ENCODE results near the gene FOXO3. TPM values are rescaled to one million over a fixed set of nuclear protein-coding genes. Genes with fewer than 3 reads are reported as not detected.
"Not testable (repeated sequence)": the region's sequence is repeated elsewhere in the genome, so short reads cannot be mapped to it uniquely, and the experiment has no call there.

FOXO3 gene
- total RNA-seq, 2 experiments from 2014 or later: 7.5 to 9.0 TPM

- no peak for TF ChIP-seq CTCF (IDR thresholded peaks at IDR 0.05)
- Mint-ChIP-seq H3K4me3 (no peak overlapping the region), H3K27me3 (no peaks in the 10 kb centered on the region), H3K27ac (no peak overlapping the region), H3K4me1 (ENCODE audit: low read depth) (peaks cover 19% of the 10 kb centered on the region), H3K9me3 (no peaks in the 10 kb centered on the region), H3K36me3 (ENCODE audit: low read depth) (no peaks in the 10 kb centered on the region)
- ATAC-seq (no peak), DNase-seq (no peak)
- intact Hi-C loops (cut with micrococcal nuclease): no loop called here
- ChIA-PET CTCF (no interaction called here), POLR2A (no interaction called here)
Observed at GRCh38 chr6:108676555-108676954, 115.8 kb downstream of the FOXO3 start.

- CTCF ChIA-PET: interaction anchor here (1.0 kb wide), 1 partner anchor 20 kb away, joined by 3 read pairs; no protein-coding TSS in a partner anchor
- no peaks in the 10 kb centered on the region for H3K27me3 Mint-ChIP-seq
- no peaks in the 10 kb centered on the region for H3K9me3 Mint-ChIP-seq
- no peak overlapping the region for H3K27ac Mint-ChIP-seq
- no peak for ATAC-seq
- H3K36me3 Mint-ChIP-seq (ENCODE audit: low read depth): no peaks in the 10 kb centered on the region
- intact Hi-C loops (cut with micrococcal nuclease): no loop called here
- no peak for TF ChIP-seq CTCF (IDR thresholded peaks at IDR 0.05)
- H3K4me1 Mint-ChIP-seq (ENCODE audit: low read depth): peaks cover 19% of the 10 kb centered on the region
- H3K4me3 Mint-ChIP-seq: no peak overlapping the region
- DNase-seq: no peak
- POLR2A ChIA-PET: no interaction called here
Observed at GRCh38 chr6:108677357-108677756, 116.6 kb downstream of the FOXO3 start.

- Mint-ChIP-seq H3K9me3 (no peaks in the 10 kb centered on the region), H3K4me1 (ENCODE audit: low read depth) (peaks cover 15% of the 10 kb centered on the region), H3K36me3 (ENCODE audit: low read depth) (no peaks in the 10 kb centered on the region), H3K27me3 (no peaks in the 10 kb centered on the region), H3K4me3 (no peak overlapping the region), H3K27ac (no peak overlapping the region)
- no peak for ATAC-seq
- CTCF ChIA-PET: interaction anchor here (1.0 kb wide), 1 partner anchor 21 kb away, joined by 3 read pairs; no protein-coding TSS in a partner anchor
- DNase-seq: no peak
- POLR2A ChIA-PET: no interaction called here
- intact Hi-C loops (cut with micrococcal nuclease): no loop called here
- TF ChIP-seq CTCF (IDR thresholded peaks at IDR 0.05): no peak
Observed at GRCh38 chr6:108677894-108678293, 117.2 kb downstream of the FOXO3 start.

- H3K4me3 Mint-ChIP-seq; H3K36me3 Mint-ChIP-seq (ENCODE audit: low read depth); POLR2A ChIA-PET; H3K27ac Mint-ChIP-seq; H3K27me3 Mint-ChIP-seq; CTCF ChIA-PET; intact Hi-C loops (cut with micrococcal nuclease); ATAC-seq; DNase-seq; H3K9me3 Mint-ChIP-seq: not testable (repeated sequence)
- H3K4me1 Mint-ChIP-seq (ENCODE audit: low read depth): peaks cover 16% of the 10 kb centered on the region
Observed at GRCh38 chr6:108680314-108680713, 119.6 kb downstream of the FOXO3 start.

- intact Hi-C loops (cut with micrococcal nuclease); H3K27me3 Mint-ChIP-seq; H3K27ac Mint-ChIP-seq; ATAC-seq; DNase-seq; CTCF ChIA-PET; H3K9me3 Mint-ChIP-seq; H3K36me3 Mint-ChIP-seq (ENCODE audit: low read depth); POLR2A ChIA-PET; H3K4me3 Mint-ChIP-seq: not testable (repeated sequence)
- H3K4me1 Mint-ChIP-seq (ENCODE audit: low read depth): peaks cover 20% of the 10 kb centered on the region
Observed at GRCh38 chr6:108681721-108682120, 121.0 kb downstream of the FOXO3 start.

GRCh38 chr6:108682383-108683119, 121.8 kb downstream of the FOXO3 start:
- DNase-seq, H3K4me3 Mint-ChIP-seq, CTCF ChIA-PET: not testable (repeated sequence)

GRCh38 chr6:108683976-108684375, 123.3 kb downstream of the FOXO3 start:
- H3K9me3 Mint-ChIP-seq; POLR2A ChIA-PET; intact Hi-C loops (cut with micrococcal nuclease); H3K36me3 Mint-ChIP-seq (ENCODE audit: low read depth); H3K4me3 Mint-ChIP-seq; H3K27ac Mint-ChIP-seq; H3K27me3 Mint-ChIP-seq; CTCF ChIA-PET; ATAC-seq; DNase-seq: not testable (repeated sequence)
- H3K4me1 Mint-ChIP-seq (ENCODE audit: low read depth): peaks cover 15% of the 10 kb centered on the region

More at GRCh38 chr6:108682383-108683119, 121.8 kb downstream of the FOXO3 start:
- peaks cover 15% of the 10 kb centered on the region for H3K4me1 Mint-ChIP-seq (ENCODE audit: low read depth)
- ATAC-seq; POLR2A ChIA-PET; H3K9me3 Mint-ChIP-seq; H3K27me3 Mint-ChIP-seq; H3K27ac Mint-ChIP-seq; H3K36me3 Mint-ChIP-seq (ENCODE audit: low read depth); intact Hi-C loops (cut with micrococcal nuclease): not testable (repeated sequence)

All from activated CD8-positive, alpha-beta T cell treated with anti-CD3 and anti-CD28 coated beads for 36 hours (primary cell).